HCT116 (cell line): ENCODE data around the gene MROH7. TPM values are rescaled to one million over a fixed set of nuclear protein-coding genes. Genes with fewer than 3 reads are reported as not detected.
"Not testable (repeated sequence)": the region's sequence is repeated elsewhere in the genome, so short reads cannot be mapped to it uniquely, and the experiment has no call there.

Experiments
- ATAC-seq: fragments of 200-7000 bp; cut with Tn5 transposase; 2 replicates; pipeline ENCODE4 v1.9.1; 2020; ENCODE audit warnings: mild to moderate bottlenecking, moderate library complexity
- BruUV-seq: library from RNA; stranded (reverse); fragments of 400-500 nt; replicated peaks from 2 replicates; lab custom pipeline; 2021; lab: Mats Ljungman, UMichigan
- CTCF ChIA-PET: fragments of 300-600 bp; sonication (Branson Sonifier 250); formaldehyde crosslinking; loops from one replicate; lab custom pipeline; 2021; ENCODE audit warnings: antibody characterized with exemption; lab: Charles Lee
- POLR2A ChIA-PET: fragments of 300-600, 350-600 bp; sonication (Branson Sonifier 250); formaldehyde crosslinking; loops from one replicate; lab custom pipeline; 2021; ENCODE audit warnings: antibody characterized with exemption; lab: Charles Lee
- RAD21 ChIA-PET, 2 experiments: fragments of 300-600 bp; sonication (Branson Sonifier 250); formaldehyde crosslinking; loops; one replicate each; lab custom pipeline; 2023; ENCODE audit warnings: low total read pairs in 2 of 2; ENCODE audit not compliant: uncharacterized antibody in 2 of 2, unreplicated experiment in 2 of 2, low non-redundant PET in 1 of 2; lab: Charles Lee
- DNase-seq: peaks from one replicate; pipeline ENCODE4 v3.0.0-alpha.2; 2010; ENCODE audit warnings: low read depth, low spot score
- H2AFZ ChIP-seq: fragments of 200-600 bp; shearing (Covaris generic), sonication (generic); 2 replicates; pipeline ENCODE4 v1.6.1; 2017; ENCODE audit warnings: low read depth, mixed run types, mixed read lengths, antibody characterized with exemption, low read length; ENCODE audit not compliant: poor library complexity, severe bottlenecking
- H3K27ac ChIP-seq: 2 replicates; pipeline ENCODE4 v1.5.1; 2012; ENCODE audit warnings: low read depth, low read length
- H3K27me3 ChIP-seq: fragments of 200-600 bp; sonication (generic); 2 replicates; pipeline ENCODE4 v1.6.1; 2016; ENCODE audit warnings: mixed run types, low read length, mixed read lengths; ENCODE audit not compliant: insufficient read depth
- H3K36me3 ChIP-seq, 2 experiments: fragments of 200-500 bp in 1 of 2; fragments of 200-600 bp in 1 of 2; sonication (Bioruptor generic) in 1 of 2; sonication (generic) in 1 of 2; 2 replicates each; pipeline versions ENCODE4 v1.5.1 to v1.6.1; 2014 to 2016; ENCODE audit warnings: low read length in 2 of 2, inconsistent platforms in 1 of 2, mixed read lengths in 1 of 2, mixed run types in 1 of 2; ENCODE audit not compliant: insufficient read depth in 2 of 2, control insufficient read depth in 1 of 2
- H3K4me1 ChIP-seq, 2 experiments: fragments of 200-600 bp in 1 of 2; sonication (generic) in 1 of 2; 2 replicates each; pipeline versions ENCODE4 v1.5.1 to v1.6.1; 2012 to 2017; ENCODE audit warnings: low read length in 2 of 2, inconsistent platforms in 1 of 2, mild to moderate bottlenecking in 1 of 2, mixed read lengths in 1 of 2, mixed run types in 1 of 2, moderate library complexity in 1 of 2; ENCODE audit not compliant: insufficient read depth in 2 of 2, control insufficient read depth in 1 of 2
- H3K4me2 ChIP-seq: fragments of 200-600 bp; sonication (generic); 2 replicates; pipeline ENCODE4 v1.6.1; 2017; ENCODE audit warnings: mixed run types, low read length, mixed read lengths
- H3K4me3 ChIP-seq, 2 experiments: fragments of 200-600 bp in 1 of 2; sonication (generic) in 1 of 2; replicated peaks in 1 of 2; 2 replicates each; pipeline ENCODE4 v1.5.1; 2011 to 2016; ENCODE audit warnings: low read length in 2 of 2, control low read depth in 1 of 2, low read depth in 1 of 2, mild to moderate bottlenecking in 1 of 2, mixed read lengths in 1 of 2, mixed run types in 1 of 2
- H3K79me2 ChIP-seq: fragments of 200-600 bp; sonication (generic); 2 replicates; pipeline ENCODE4 v1.6.1; 2017; ENCODE audit warnings: mild to moderate bottlenecking, mixed run types, low read length, moderate library complexity, mixed read lengths; ENCODE audit not compliant: insufficient read depth
- H3K9ac ChIP-seq: fragments of 200-600 bp; sonication (generic); 2 replicates; pipeline ENCODE4 v1.6.1; 2016; ENCODE audit warnings: low read length, mixed read lengths
- H3K9me2 ChIP-seq: fragments of 200-600 bp; sonication (generic), shearing (Covaris generic); 2 replicates; pipeline ENCODE4 v1.6.1; 2017; ENCODE audit warnings: mixed run types, mild to moderate bottlenecking, moderate library complexity; ENCODE audit not compliant: insufficient read depth
- H3K9me3 ChIP-seq, 2 experiments: fragments of 200-500 bp in 1 of 2; fragments of 200-600 bp in 1 of 2; sonication (Bioruptor generic) in 1 of 2; sonication (generic) in 1 of 2; 2 replicates each; pipeline ENCODE4 v1.6.1; 2014 to 2017; ENCODE audit warnings: low read length in 2 of 2, mixed read lengths in 2 of 2, inconsistent platforms in 1 of 2, low read depth in 1 of 2, mild to moderate bottlenecking in 1 of 2, mixed run types in 1 of 2, moderate library complexity in 1 of 2; ENCODE audit not compliant: control insufficient read depth in 1 of 2, insufficient read depth in 1 of 2
- H4K20me1 ChIP-seq: fragments of 200-600 bp; sonication (generic), shearing (Covaris generic); 2 replicates; pipeline ENCODE4 v1.6.1; 2017; ENCODE audit warnings: mixed run types, mild to moderate bottlenecking, moderate library complexity; ENCODE audit not compliant: insufficient read depth
- CBX3 ChIP-seq: IDR thresholded peaks from 2 replicates; pipeline ENCODE4 v1.6.1; 2012; ENCODE audit warnings: low read depth
- EGR1 ChIP-seq: IDR thresholded peaks from 2 replicates; pipeline ENCODE4 v1.6.1; 2012; ENCODE audit warnings: low read depth
- EZH2phosphoT487 ChIP-seq: fragments of 200-600 bp; IDR thresholded peaks from 2 replicates; pipeline ENCODE4 v1.6.1; 2018; ENCODE audit warnings: antibody characterized with exemption, borderline replicate concordance
- JUND ChIP-seq: IDR thresholded peaks from 2 replicates; pipeline ENCODE4 v1.6.1; 2012
- POLR2AphosphoS5 ChIP-seq: IDR thresholded peaks from 2 replicates; pipeline ENCODE4 v1.6.1; 2011; ENCODE audit warnings: mild to moderate bottlenecking, low read depth, low read length, moderate library complexity
- RAD21 ChIP-seq: IDR thresholded peaks from 2 replicates; pipeline ENCODE4 v1.6.1; 2012; ENCODE audit warnings: low read depth, mild to moderate bottlenecking
- SIN3A ChIP-seq: IDR thresholded peaks from 2 replicates; pipeline ENCODE4 v1.6.1; 2012; ENCODE audit warnings: low read depth
- SRF ChIP-seq: IDR thresholded peaks from 2 replicates; pipeline ENCODE4 v1.6.1; 2012; ENCODE audit warnings: low read depth
- YY1 ChIP-seq: IDR thresholded peaks from 2 replicates; pipeline ENCODE4 v1.6.1; 2011; ENCODE audit warnings: low read length, low read depth, moderate library complexity, mild to moderate bottlenecking; ENCODE audit not compliant: insufficient replicate concordance; ENCODE audit errors: extremely low read depth
- ZFX ChIP-seq: fragments of 450-650 bp; IDR thresholded peaks from 2 replicates; pipeline ENCODE4 v1.6.1; 2017
- ZNF274 ChIP-seq: fragments of 200-500 bp; sonication (Bioruptor generic); IDR thresholded peaks from 2 replicates; pipeline ENCODE4 v1.6.1; 2014; ENCODE audit warnings: mild to moderate bottlenecking, low read depth, low read length, inconsistent platforms
- intact Hi-C: fragments of 100-400 bp; cut with micrococcal nuclease; formaldehyde crosslinking; loops from 2 replicates; pipeline ENCODE4 v1.10.0; 2022
- total RNA-seq: library from RNA; stranded (reverse); gene quantifications from one replicate; pipeline ENCODE4 v1.2.1, GENCODE V29; 2021; ENCODE audit not compliant: unreplicated experiment
- TF ChIP-seq, protein P1 (sequence below): IDR thresholded peaks from 2 replicates; pipeline ENCODE4 v1.6.1; 2012
- TF ChIP-seq, protein P2 (sequence below): IDR thresholded peaks from 2 replicates; pipeline ENCODE4 v1.6.1; 2012; ENCODE audit warnings: low read depth

MROH7 gene
- total RNA-seq, 1 experiment from 2014 or later = 1.1 TPM

DNA sequence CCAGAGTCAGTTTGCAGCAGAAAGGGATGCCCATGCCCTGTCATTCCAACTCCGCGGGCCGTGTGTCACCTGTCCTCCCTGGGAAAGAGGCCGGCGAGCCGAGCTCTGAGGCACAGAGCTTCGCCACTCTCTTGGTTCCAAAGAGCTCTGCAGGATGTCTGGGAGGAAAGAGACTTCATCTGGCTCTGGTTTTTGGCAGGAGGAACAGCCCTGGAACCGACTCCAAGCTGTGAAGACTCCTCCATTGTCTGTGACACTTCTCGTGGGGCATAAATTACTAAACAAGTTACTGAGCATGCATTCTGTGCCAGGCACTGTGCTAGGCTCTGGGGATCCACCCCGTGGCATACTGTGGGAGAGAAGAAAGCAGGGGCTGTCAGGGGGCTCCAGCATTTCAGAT, 14.4 kb upstream of the MROH7 start:
- ChIA-PET RAD21 (no interaction called here), POLR2A (no interaction called here), CTCF (no interaction called here)
- Histone ChIP-seq H3K4me1 (no peaks in the 10 kb centered on the region), H3K9ac (no peak overlapping the region), H3K27me3 (no peaks in the 10 kb centered on the region), H3K4me2 (no peak overlapping the region), H3K4me3 (no peak overlapping the region), H4K20me1 (no peaks in the 10 kb centered on the region), H3K9me3 (no peaks in the 10 kb centered on the region), H3K9me2 (no peaks in the 10 kb centered on the region), H2AFZ (no peak overlapping the region), H3K27ac (no peak overlapping the region), H3K79me2 (no peaks in the 10 kb centered on the region), H3K36me3 (no peaks in the 10 kb centered on the region)
- TF ChIP-seq ZNF274 = no peak
- no peak for TF ChIP-seq CBX3
- no peak for TF ChIP-seq YY1
- no peak for TF ChIP-seq ZFX
- TF ChIP-seq JUND = no peak
- TF ChIP-seq POLR2AphosphoS5 = no peak
- TF ChIP-seq, protein P1, sequence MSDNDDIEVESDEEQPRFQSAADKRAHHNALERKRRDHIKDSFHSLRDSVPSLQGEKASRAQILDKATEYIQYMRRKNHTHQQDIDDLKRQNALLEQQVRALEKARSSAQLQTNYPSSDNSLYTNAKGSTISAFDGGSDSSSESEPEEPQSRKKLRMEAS = no peak
- no peak for TF ChIP-seq EZH2phosphoT487
- TF ChIP-seq RAD21 = no peak
- TF ChIP-seq EGR1 = no peak
- TF ChIP-seq, protein P2, sequence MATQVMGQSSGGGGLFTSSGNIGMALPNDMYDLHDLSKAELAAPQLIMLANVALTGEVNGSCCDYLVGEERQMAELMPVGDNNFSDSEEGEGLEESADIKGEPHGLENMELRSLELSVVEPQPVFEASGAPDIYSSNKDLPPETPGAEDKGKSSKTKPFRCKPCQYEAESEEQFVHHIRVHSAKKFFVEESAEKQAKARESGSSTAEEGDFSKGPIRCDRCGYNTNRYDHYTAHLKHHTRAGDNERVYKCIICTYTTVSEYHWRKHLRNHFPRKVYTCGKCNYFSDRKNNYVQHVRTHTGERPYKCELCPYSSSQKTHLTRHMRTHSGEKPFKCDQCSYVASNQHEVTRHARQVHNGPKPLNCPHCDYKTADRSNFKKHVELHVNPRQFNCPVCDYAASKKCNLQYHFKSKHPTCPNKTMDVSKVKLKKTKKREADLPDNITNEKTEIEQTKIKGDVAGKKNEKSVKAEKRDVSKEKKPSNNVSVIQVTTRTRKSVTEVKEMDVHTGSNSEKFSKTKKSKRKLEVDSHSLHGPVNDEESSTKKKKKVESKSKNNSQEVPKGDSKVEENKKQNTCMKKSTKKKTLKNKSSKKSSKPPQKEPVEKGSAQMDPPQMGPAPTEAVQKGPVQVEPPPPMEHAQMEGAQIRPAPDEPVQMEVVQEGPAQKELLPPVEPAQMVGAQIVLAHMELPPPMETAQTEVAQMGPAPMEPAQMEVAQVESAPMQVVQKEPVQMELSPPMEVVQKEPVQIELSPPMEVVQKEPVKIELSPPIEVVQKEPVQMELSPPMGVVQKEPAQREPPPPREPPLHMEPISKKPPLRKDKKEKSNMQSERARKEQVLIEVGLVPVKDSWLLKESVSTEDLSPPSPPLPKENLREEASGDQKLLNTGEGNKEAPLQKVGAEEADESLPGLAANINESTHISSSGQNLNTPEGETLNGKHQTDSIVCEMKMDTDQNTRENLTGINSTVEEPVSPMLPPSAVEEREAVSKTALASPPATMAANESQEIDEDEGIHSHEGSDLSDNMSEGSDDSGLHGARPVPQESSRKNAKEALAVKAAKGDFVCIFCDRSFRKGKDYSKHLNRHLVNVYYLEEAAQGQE = no peak
- no peak for TF ChIP-seq SIN3A
- no peak for TF ChIP-seq SRF
- DNase-seq (no peak), ATAC-seq (no peak)
- intact Hi-C loops = no loop called here
- BruUV-seq = no TSS peak

DNA sequence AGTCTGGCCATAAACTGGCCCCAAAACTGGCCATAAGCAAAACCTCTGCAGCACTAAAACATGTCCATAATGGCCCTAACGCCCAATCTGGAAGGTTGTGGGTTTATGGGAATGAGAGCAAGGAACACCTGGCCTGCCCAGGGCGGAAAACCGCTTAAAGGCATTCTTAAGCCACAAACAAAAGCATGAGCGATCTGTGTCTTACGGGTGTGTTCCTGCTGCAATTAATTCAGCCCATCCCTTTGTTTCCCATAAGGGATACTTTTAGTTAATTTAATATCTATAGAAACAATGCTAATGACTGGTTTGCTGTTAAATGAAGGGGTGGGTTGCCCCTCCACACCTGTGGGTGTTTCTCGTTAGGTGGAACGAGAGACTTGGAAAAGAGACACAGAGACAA, 5.8 kb upstream of the MROH7 start:
- H3K9me3 ChIP-seq, H3K4me2 ChIP-seq, H3K79me2 ChIP-seq, POLR2A ChIA-PET, H3K36me3 ChIP-seq, DNase-seq, BruUV-seq, H3K27me3 ChIP-seq, H3K9ac ChIP-seq, H3K4me3 ChIP-seq, ATAC-seq, H3K4me1 ChIP-seq, RAD21 ChIA-PET, H4K20me1 ChIP-seq, intact Hi-C loops, H3K27ac ChIP-seq, CTCF ChIA-PET, H2AFZ ChIP-seq, H3K9me2 ChIP-seq: not testable (repeated sequence)
